ENCODE data around the gene TPD52L2. TPM values are rescaled to one million over a fixed set of nuclear protein-coding genes. Genes with fewer than 3 reads are reported as not detected.
A peak's percentile ranks its signal among the peaks of the same experiment; 100 is the strongest.

Gene TPD52L2
- total RNA-seq, 1 donor from 2014 or later: 57.4 TPM

GRCh38 chr20:63831993-63832686, 32.9 kb upstream of the TPD52L2 start:
- no peaks in the 10 kb centered on the region for H3K36me3 Mint-ChIP-seq (ENCODE audit: low read depth)
- H3K27me3 Mint-ChIP-seq (ENCODE audit: low read depth): peaks cover 14% of the 10 kb centered on the region
- DNase-seq (ENCODE audit: low read depth, low spot score): no peak
- TF ChIP-seq CTCF (conservative IDR thresholded peaks at IDR 0.05): no peak
- no peaks in the 10 kb centered on the region for H3K9me3 Mint-ChIP-seq
- H3K27ac Mint-ChIP-seq (ENCODE audit: unreplicated experiment): no peak overlapping the region
- H3K4me1 Mint-ChIP-seq: peaks cover 33% of the 10 kb centered on the region
- H3K4me3 Mint-ChIP-seq: peak overlapping the region; percentile 65

- H3K9me3 Mint-ChIP-seq: no peaks in the 10 kb centered on the region
- DNase-seq (ENCODE audit: low read depth, low spot score): no peak
- H3K4me1 Mint-ChIP-seq: peaks cover 22% of the 10 kb centered on the region
- no peak for TF ChIP-seq CTCF (conservative IDR thresholded peaks at IDR 0.05)
- H3K27me3 Mint-ChIP-seq (ENCODE audit: low read depth): peaks cover 12% of the 10 kb centered on the region
- H3K4me3 Mint-ChIP-seq: peak overlapping the region; percentile 59
- no peaks in the 10 kb centered on the region for H3K36me3 Mint-ChIP-seq (ENCODE audit: low read depth)
- no peak overlapping the region for H3K27ac Mint-ChIP-seq (ENCODE audit: unreplicated experiment)
Observed at GRCh38 chr20:63833776-63834490, 31.1 kb upstream of the TPD52L2 start.

GRCh38 chr20:63834491-63834880, 30.6 kb upstream of the TPD52L2 start:
- Mint-ChIP-seq H3K4me1 (peaks cover 17% of the 10 kb centered on the region), H3K27ac (ENCODE audit: unreplicated experiment) (no peak overlapping the region), H3K27me3 (ENCODE audit: low read depth) (peaks cover 6% of the 10 kb centered on the region), H3K4me3 (peak overlapping the region; percentile 84), H3K9me3 (no peaks in the 10 kb centered on the region), H3K36me3 (ENCODE audit: low read depth) (no peaks in the 10 kb centered on the region)
- DNase-seq (ENCODE audit: low read depth, low spot score): no peak
- TF ChIP-seq CTCF (conservative IDR thresholded peaks at IDR 0.05): no peak

GRCh38 chr20:63835021-63835858, 29.8 kb upstream of the TPD52L2 start:
- H3K9me3 Mint-ChIP-seq: no peaks in the 10 kb centered on the region
- peak; percentile 68 for DNase-seq (ENCODE audit: low read depth, low spot score)
- H3K4me1 Mint-ChIP-seq: peaks cover 10% of the 10 kb centered on the region
- peak overlapping the region; percentile 84 for H3K4me3 Mint-ChIP-seq
- no peaks in the 10 kb centered on the region for H3K27me3 Mint-ChIP-seq (ENCODE audit: low read depth)
- H3K36me3 Mint-ChIP-seq (ENCODE audit: low read depth): no peaks in the 10 kb centered on the region
- TF ChIP-seq CTCF (conservative IDR thresholded peaks at IDR 0.05): no peak
- H3K27ac Mint-ChIP-seq (ENCODE audit: unreplicated experiment): peak overlapping the region; percentile 78

GRCh38 chr20:63836458-63837344, 28.4 kb upstream of the TPD52L2 start:
- DNase-seq (ENCODE audit: low read depth, low spot score): no peak
- no peak overlapping the region for H3K4me3 Mint-ChIP-seq
- peaks cover 10% of the 10 kb centered on the region for H3K4me1 Mint-ChIP-seq
- no peak for TF ChIP-seq CTCF (conservative IDR thresholded peaks at IDR 0.05)
- no peaks in the 10 kb centered on the region for H3K36me3 Mint-ChIP-seq (ENCODE audit: low read depth)
- H3K27me3 Mint-ChIP-seq (ENCODE audit: low read depth): no peaks in the 10 kb centered on the region
- H3K27ac Mint-ChIP-seq (ENCODE audit: unreplicated experiment): no peak overlapping the region
- no peaks in the 10 kb centered on the region for H3K9me3 Mint-ChIP-seq
